KG1 (cell line): ENCODE data around the gene DNM3.

Experiments used
- DNase-seq: peaks from one replicate; lab custom pipeline; 2025; lab: John Stamatoyannopoulos, UW

Gene DNM3

DNA sequence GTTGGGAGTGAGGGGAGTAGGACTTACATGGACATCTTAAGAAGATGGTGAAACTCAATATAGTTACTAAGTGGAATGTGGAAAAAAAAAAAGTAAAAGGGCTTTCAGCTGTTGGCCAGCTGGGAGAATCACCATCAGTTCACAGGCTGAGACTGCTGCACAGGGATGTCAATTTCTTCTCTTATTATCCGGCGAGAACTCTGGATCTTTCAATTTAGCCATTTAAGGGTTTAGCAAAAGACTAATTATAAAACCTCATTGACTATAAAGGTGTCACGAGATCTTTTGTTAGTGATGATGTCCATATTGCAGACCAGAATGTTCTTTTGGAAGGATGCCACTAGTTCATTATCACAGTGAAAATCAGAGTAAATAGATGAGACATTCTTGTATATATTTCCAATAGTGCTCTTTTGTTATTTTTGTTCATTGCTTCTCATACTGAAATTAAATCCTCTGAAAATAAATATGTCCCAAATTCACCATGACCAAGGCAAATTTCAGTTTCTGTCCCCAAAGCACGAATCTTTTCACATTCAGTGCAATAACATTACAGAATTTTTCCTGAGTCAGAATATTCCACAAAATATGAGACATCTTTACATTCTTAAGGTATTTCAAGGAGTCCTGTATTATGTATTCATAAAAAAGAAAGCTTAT, 266.1 kb downstream of the DNM3 start:
- DNase-seq = no peak

DNA sequence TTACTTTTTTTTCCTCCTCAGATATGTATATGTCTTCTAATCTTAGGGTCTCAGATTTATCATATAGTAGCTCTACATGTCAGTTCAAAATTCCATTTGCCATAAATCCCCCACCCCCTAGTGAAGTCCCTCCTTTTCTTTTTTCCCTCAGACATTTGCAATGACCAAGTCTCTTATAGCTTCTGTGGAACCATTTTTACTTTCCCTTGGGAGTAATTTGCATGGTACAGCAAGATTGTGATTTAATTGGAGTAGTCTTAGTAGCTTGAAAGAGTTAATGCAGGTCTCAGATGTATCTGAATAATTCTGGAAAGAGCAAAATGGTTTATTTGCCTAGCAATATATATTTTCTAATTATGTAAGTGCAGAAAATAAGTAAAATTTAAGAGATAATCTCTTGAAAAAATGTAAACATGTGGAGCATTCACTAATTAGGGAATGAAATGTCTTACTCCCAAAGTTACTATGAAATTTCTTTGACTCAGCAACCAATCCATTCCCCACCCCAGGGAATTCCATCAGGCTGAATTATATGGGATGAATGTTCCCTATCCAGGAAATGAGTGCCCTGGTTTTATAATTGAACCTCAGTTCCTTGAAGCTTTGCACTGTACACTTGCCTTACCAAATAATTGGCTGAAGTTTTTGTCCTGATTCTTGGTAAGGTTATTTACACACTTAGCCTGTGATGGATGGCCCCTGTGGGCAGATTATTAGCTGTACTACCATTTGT, 267.0 kb downstream of the DNM3 start:
- no peak for DNase-seq

DNA sequence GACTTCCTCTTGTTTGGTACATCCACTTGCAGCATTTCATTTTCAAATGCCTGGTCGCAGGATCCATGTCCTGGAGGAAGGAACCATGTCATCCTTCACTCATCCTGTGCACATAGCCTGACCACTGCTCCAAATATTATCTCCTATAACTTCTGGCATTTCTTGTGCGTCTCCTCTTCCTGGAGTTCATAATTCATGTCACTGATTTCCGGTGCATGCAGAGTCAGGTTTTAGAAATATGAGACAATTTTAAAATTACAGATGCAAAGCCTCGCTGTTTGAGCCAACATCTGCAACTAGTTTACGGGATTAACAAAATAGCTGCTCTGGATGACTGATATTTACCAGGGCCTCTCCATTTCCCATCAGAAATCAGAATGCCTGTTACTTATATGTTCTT, 268.1 kb downstream of the DNM3 start:
- peak; percentile 39 for DNase-seq

DNA sequence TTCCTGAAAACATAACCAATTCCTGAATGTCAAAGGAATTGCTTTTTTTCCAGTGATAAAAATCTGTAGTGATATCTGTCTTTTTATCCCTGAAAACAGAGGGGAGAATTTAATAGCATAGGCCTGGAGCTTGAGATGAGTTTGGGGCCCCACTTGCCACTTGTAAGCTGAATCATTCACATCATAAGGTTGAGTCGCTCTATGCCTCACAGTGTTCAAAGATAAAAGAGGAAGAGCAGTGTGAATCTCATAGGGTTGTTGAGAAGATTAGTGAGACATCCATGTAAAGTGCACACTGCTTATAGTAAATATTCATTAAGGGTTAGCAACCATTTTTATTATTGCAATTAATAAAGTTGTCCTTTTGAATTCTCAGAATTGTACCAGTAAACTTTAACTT, 271.3 kb downstream of the DNM3 start:
- DNase-seq = no peak

DNA sequence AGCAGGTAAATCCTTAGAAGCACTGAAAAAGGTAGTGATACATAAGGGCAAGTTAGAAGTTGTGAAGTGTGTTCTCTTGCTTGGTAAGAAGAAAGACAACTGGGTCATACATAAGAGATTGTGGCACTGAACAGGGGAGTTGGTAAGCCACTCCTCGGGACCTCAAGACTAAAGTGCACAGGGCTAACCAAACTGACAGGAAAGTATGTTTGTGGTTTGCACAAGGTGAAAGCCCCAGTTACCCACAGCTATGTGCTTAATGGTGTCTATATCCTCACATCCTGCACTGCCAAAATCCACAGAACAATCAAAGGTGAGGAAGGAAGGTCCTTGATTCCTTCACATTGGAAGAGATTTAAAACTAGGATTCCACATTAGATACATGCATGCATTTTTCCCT, 276.5 kb downstream of the DNM3 start:
- DNase-seq = no peak

DNA sequence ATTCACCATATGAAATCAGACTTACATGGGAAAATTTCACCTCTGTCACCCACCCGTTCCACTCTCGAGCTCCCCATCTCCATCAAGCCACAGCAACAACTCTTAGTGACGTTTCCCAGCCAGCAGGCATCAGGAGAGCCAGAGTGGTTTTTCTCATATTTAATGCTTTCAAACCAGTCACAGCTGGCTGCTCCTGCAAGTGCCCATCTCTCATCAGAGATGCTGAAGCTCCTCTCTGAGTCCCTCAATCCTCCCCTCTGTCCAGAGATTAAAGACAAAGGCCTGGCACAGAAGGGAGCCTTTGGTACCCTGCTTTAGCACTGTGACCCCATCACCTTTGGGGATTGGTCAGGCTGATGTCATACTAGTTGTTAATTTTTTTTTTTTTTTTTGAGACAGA, 277.3 kb downstream of the DNM3 start:
- DNase-seq = no peak

DNA sequence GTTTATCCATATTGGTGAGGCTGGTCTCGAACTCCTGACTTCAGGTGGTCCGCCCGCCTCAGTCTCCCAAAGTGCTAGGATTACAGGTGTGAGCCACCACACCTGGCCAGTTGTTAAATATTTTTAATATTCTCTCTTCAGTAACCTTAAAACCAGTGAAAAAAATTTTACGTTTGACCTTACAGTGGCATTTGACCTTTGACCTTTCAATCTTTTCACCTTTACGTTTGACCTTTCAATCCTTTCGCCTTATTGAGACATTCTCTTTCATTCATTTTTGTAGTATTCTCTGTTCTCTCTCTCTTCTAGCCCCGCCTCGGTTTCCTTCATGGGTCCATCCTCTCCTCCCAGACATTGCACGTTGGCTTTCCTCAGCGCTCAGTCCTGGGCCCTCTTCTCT, 277.9 kb downstream of the DNM3 start:
- DNase-seq = no peak

DNA sequence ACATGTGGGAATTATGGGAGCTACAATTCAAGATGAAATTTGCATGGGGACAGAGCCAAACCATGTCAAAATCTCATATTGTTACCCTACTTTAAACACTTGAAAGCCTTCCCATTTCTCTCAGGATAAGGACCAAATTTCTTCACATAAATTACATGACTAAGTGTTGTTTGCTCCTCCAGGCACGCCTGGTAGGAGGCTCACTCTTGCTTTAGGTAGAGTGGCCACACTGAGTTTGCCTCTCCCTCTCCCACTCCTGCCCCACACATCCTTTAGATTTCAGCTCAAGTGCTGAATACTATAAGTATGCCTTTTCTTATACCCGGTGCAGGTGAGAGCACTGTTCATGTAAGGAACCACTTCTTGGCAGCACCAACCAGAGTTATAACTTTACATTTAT, 279.1 kb downstream of the DNM3 start:
- no peak for DNase-seq

DNA sequence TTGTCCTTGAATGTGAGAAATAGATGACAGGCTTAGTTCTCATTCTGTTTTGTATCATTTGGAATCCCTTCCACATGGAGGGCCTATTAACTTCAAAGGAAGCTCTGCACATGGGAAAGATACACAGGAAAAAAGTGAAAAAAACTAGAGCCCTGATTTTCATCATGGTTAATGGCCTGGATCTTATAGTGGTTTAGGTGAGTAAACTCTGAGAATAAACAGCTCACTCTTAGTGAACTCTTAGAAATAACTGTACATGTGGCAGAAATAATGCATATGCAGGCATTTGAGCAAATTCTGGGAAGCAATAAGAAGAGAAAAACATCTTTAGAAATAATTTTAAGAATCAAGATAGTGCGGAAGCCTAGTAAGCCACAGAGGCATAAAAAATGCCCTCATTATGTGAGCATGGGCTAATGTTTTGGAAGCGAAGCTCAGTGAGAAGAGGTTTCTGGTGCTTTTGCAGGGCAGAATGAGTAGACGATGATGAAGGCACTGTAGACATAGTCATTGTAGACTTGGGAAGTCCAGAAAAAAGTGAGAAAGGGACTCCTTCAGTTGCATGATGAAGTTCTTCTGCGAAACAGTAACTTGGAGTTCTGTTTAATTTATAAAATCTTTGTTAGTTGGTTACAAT, 279.9 kb downstream of the DNM3 start:
- DNase-seq = no peak

DNA sequence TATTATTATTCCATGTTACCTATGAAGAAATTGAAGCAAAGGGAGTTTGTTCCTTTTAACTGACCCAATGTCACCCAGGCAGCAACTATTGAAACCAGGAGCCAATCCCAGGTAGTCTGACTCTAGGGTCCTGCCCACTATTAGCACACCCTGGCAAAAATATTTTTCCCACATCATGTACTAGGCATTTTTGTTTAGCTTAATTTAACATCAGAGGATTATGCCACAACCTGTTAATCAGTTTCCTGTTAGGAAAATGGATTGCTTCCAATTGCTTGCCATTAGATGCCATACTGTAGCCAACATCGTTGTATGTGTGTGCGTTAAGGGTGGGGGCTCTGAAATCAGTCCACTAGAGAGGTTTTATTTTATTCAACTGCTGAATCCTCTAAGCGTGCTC, 281.1 kb downstream of the DNM3 start:
- DNase-seq = no peak

DNA sequence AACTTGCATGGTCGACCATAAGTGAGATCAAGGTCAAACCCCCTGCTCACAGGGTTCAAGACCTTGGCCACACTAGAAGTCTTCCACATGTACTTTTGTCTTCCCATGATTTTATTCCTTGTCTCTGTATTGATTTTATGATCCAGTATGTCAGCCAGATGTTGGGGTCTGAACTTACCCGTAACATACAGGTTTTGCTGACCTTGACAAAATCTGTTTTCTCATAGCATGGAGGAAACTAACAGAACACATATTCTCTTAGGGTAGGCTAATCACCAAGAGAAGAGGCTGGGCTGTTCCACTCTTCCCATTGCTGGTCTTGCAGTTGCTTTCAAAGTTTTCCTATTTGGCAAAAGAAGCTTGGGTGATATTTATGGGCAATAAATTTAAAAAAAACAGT, 284.0 kb downstream of the DNM3 start:
- DNase-seq = no peak

DNA sequence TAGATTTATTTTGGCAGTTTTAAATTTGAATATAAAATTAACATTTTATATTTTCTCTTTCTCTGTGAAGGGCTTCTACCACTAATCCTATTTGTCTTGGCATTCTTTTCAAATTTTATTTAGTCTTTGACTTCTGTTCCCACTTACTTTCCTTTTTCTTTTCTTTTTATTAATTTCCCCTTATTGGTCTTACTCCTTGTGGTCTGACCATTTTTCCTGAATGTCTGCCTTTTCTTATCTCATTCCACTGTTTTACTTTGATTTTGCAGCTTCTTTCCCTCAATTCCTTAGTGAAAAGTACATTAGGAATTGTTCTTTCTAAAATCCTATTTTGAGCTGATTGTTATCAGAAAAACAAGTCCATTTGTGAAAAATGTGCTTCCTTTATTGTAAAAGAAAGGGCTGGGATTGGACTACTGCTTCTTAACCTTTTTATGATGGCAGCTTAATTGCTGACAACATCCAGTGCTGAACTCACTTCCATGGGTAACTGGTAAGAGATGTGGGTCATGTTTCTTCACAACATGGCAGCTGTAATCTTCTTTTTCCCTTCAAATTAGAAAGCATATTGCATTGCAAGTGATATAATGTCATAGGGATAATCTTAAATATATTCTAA, 284.6 kb downstream of the DNM3 start:
- DNase-seq = no peak

DNA sequence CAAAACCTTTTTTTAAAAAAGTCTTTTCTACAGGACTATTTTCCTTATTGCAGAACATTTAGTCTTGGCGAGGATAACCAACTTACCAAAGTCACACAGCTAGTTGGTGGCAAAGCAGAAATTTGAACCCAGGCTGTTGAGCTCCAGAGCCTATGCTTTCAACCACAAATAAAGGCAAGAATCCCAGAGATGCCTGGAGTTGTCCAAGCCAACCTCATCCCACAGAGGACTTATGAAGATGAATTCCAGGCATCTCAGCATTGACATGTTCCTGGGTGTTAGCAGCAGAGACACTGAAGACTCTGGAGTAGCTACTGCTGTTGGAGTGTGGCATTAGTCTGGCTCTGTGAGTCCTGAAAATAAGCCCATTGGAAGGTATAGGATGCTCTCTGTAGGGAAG, 291.5 kb downstream of the DNM3 start:
- no peak for DNase-seq

DNA sequence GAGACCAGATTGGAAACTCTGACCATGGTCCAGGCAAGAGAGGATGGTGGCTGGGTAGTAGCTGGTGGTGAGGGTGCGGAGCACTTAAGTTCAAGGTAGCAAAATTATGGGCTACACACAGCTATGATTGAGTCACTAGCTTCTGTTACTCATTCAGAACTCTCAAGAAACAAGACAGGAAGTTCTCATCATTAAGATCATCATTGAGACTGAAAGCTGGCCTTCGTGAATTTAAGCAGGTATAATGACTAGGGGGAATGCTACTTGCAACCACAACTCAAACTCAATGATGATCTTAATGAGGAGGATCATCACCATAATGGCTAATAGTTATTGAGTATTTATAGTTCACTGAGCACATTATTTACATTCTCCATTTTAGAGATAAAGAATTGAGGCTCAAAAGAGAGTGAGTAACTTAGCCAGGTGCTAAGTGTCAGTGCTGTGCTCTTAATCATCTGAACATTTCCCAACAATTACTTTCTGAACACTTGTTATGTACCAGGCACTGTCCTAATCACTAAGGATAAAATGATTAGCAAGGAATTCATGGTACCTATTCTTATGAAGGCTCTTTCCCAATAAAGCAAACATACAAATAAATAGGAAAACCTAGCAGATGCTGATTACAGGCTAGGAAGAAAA, 292.9 kb downstream of the DNM3 start:
- DNase-seq = no peak

DNA sequence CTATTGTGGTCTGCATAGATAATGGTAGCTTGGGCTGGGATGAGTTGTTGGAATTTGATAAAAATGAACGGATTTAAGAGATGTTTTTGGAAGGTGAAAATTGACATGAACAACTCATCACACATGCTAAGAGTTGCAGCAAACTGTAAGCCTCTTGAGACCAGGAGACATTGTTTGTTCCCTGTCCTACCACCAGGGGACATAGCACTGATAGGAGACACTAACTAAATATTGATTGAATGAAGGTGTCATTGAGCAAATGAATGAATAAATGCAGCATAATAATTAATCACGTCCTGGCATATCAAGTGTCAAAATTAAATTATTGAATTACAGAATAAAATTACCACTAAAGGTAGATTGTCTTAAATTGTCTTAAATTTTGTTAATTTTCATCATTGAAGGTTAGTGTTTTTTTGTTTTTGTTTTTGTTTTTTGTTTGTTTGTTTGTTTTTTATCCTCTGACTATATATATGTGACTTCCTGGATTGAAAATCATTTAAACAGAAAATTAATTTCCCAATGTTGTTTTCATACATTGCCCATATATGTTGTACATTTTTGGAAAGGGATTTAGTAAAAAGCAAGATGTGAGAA, 293.9 kb downstream of the DNM3 start:
- DNase-seq = no peak

DNA sequence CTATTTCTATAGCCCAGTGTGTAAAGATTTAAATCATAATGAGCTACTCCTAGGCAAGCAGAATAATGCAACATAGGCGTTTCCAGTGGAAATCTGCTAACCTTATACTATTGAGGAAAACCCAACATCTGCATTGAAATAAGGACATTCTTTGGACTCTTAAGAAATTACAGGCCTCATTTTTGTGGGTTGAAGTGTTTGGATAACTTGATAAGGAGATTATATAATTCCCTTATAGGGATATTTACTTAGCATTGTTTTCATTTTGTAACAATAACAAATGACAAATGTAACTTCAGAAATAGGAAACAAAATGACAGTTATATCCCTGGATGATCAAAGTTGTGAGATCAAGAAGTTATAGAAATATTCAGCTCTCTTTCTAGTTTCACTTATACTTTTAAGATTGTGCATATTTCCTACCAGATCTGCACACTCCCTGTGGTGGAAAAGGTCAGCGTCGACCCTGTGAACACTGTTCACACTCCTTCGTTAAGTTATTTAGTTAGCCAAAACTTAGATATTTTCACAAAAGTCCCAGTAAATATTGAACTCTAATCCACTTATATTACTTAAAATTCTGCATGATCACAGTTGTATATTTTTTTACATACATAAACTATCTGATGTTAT, 294.8 kb downstream of the DNM3 start:
- no peak for DNase-seq

DNA sequence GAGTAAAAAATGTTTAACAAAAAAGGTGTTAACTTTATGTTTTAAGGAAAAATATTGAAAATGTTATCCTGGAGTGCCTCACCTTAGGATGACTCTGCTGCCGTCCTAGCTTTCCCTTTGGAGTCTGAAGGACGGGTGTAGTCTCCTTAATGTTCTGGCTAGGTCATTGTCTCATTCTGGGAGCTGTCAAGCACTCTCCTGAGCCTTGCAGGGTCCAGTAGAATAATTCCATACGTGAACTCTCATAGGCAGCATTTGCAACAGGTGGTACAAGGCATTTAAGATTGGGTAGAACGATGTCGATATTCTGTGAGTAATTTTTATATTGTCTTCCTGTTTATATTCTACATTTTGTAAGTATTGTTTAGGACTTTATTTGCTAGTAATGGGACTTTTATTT, 295.6 kb downstream of the DNM3 start:
- DNase-seq = no peak

DNA sequence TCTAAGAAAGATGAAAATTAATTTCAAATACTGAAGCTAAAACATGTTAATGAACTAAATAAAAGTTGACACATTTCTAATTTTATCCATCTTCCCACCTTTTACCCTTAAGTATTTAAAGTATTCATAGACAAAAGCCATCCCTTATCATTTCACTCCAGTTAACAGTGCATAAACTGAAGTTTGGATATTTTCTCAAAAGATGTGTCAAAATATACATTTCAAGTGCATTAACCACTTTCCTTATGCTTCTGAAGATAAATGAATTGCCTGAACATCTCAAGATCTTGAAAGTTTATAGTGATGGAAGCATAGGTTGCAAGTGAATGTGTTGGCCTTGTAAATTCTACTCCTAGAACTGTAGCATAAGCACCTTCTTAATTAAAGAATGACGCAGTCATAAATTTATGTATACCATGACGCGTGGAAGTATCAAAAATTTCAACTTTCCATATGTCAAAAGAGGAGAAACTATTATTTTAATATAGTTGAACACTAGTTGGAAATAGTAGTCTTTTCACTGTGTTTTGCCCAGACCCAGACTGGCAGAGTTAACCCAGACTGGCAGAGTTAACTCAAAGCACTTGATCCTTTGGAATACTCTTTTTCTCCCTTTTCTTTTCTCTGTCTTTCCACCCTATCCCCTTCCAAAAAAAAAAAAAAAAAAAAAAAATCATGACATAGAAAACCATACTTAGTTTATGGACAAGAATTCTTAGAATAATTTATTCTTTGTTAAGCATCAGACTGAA, 296.6 kb downstream of the DNM3 start:
- no peak for DNase-seq

DNA sequence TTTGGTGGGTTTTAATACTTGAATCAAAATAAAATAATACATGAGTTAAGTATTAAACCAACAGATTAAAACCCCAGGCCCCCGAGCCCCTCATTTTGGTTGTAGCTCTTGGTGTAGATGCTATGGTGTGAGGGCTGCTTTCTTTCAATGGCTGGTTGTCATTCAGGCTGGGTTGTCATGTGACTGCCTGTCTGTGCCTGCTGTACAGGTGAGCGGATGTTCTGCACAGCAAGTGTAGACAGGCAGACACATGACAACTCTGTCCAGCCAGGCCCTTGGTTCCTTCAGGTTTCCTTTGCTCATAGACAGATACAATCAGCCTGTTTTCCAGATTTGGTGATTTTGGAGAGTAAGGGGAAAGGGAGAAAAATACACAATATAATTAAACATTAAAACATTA, 297.3 kb downstream of the DNM3 start:
- no peak for DNase-seq

DNA sequence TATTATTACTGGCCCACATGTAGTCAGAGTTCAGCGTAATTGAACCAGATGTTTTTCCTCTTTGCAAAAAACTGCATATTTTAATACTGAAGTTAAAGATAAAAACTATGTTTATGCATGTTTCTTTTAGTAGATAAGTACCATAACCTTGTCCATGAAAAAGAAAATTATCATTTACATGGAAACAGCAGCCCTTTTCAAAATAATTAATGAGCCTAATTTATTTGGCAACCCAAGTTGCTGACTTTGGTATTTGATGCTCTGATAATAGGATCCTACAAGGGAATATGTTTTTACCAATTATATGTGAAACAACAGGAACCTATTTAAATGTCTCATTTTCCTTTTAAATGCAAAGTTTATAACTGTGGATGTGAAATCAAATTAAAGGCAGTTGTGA, 297.9 kb downstream of the DNM3 start:
- DNase-seq = no peak

DNA sequence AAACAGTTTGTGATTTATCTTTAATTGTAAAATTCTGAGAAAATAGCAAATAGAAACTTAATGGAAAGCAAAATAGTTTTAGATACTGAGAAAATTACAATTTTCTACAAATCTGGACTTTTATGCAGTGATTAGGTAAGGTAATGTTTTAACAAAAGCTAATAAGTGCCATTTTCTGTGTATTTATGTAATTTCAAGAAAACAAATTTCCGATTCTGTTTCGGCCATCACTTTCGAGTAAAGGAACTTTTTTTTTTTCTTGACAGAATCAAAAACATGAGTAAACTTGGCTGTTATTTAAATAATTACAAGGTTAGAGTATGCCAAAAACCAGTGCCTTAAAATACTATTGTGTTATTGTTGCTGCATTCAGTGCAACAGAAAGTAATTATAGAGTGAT, 298.8 kb downstream of the DNM3 start:
- DNase-seq = no peak
